ENCODE results near the gene BFSP1.
A peak's percentile ranks its signal among the peaks of the same experiment; 100 is the strongest.

The BFSP1 gene

GRCh38 chr20:17515053-17515452, 16.1 kb downstream of the BFSP1 start:
- Histone ChIP-seq H3K4me1 (ENCODE audit: control insufficient read depth, insufficient read depth, low read length) (no peaks in the 10 kb centered on the region), H3K4me2 (ENCODE audit: low read length) (no peak overlapping the region), H3K4me3 (ENCODE audit: low read length) (no peak overlapping the region), H3K36me3 (ENCODE audit: insufficient read depth, low read length) (no peaks in the 10 kb centered on the region), H3K9me3 (replicated peaks; ENCODE audit: low read length) (no peaks in the 10 kb centered on the region), H3K27me3 (ENCODE audit: control insufficient read depth, insufficient read depth, low read length) (peaks cover 17% of the 10 kb centered on the region), H3K9ac (ENCODE audit: low read depth, low read length) (no peak overlapping the region)

- Histone ChIP-seq H3K4me1 (ENCODE audit: control insufficient read depth, insufficient read depth, low read length) (no peaks in the 10 kb centered on the region), H3K9ac (ENCODE audit: low read depth, low read length) (no peak overlapping the region), H3K9me3 (replicated peaks; ENCODE audit: low read length) (no peaks in the 10 kb centered on the region), H3K27me3 (ENCODE audit: control insufficient read depth, insufficient read depth, low read length) (peaks cover 22% of the 10 kb centered on the region), H3K4me3 (ENCODE audit: low read length) (no peak overlapping the region), H3K36me3 (ENCODE audit: insufficient read depth, low read length) (no peaks in the 10 kb centered on the region), H3K4me2 (ENCODE audit: low read length) (no peak overlapping the region)
Measured at GRCh38 chr20:17513939-17514338, 17.2 kb downstream of the BFSP1 start.

GRCh38 chr20:17511401-17511800, 19.8 kb downstream of the BFSP1 start:
- H3K4me3 ChIP-seq (ENCODE audit: low read length): no peak overlapping the region
- no peak overlapping the region for H3K9ac ChIP-seq (ENCODE audit: low read depth, low read length)
- H3K27me3 ChIP-seq (ENCODE audit: control insufficient read depth, insufficient read depth, low read length): peaks cover 22% of the 10 kb centered on the region
- no peaks in the 10 kb centered on the region for H3K9me3 ChIP-seq (replicated peaks; ENCODE audit: low read length)
- no peak overlapping the region for H3K4me2 ChIP-seq (ENCODE audit: low read length)
- no peaks in the 10 kb centered on the region for H3K36me3 ChIP-seq (ENCODE audit: insufficient read depth, low read length)
- H3K4me1 ChIP-seq (ENCODE audit: control insufficient read depth, insufficient read depth, low read length): peaks cover under 1% of the 10 kb centered on the region

- no peak overlapping the region for H3K9ac ChIP-seq (ENCODE audit: low read depth, low read length)
- peaks cover 9% of the 10 kb centered on the region for H3K4me1 ChIP-seq (ENCODE audit: control insufficient read depth, insufficient read depth, low read length)
- H3K4me3 ChIP-seq (ENCODE audit: low read length): no peak overlapping the region
- no peak overlapping the region for H3K4me2 ChIP-seq (ENCODE audit: low read length)
- H3K36me3 ChIP-seq (ENCODE audit: insufficient read depth, low read length): no peaks in the 10 kb centered on the region
- H3K9me3 ChIP-seq (replicated peaks; ENCODE audit: low read length): no peaks in the 10 kb centered on the region
- peaks cover 21% of the 10 kb centered on the region for H3K27me3 ChIP-seq (ENCODE audit: control insufficient read depth, insufficient read depth, low read length)
Measured at GRCh38 chr20:17510548-17510947, 20.6 kb downstream of the BFSP1 start.

GRCh38 chr20:17508756-17509155, 22.4 kb downstream of the BFSP1 start:
- Histone ChIP-seq H3K36me3 (ENCODE audit: insufficient read depth, low read length) (no peaks in the 10 kb centered on the region), H3K4me1 (ENCODE audit: control insufficient read depth, insufficient read depth, low read length) (peaks cover 19% of the 10 kb centered on the region), H3K4me3 (ENCODE audit: low read length) (no peak overlapping the region), H3K27me3 (ENCODE audit: control insufficient read depth, insufficient read depth, low read length) (peaks cover 9% of the 10 kb centered on the region), H3K9ac (ENCODE audit: low read depth, low read length) (no peak overlapping the region), H3K9me3 (replicated peaks; ENCODE audit: low read length) (no peaks in the 10 kb centered on the region), H3K4me2 (ENCODE audit: low read length) (no peak overlapping the region)

GRCh38 chr20:17507531-17507930, 23.6 kb downstream of the BFSP1 start:
- Histone ChIP-seq H3K9me3 (replicated peaks; ENCODE audit: low read length) (no peaks in the 10 kb centered on the region), H3K36me3 (ENCODE audit: insufficient read depth, low read length) (no peaks in the 10 kb centered on the region), H3K4me1 (ENCODE audit: control insufficient read depth, insufficient read depth, low read length) (peaks cover 19% of the 10 kb centered on the region), H3K27me3 (ENCODE audit: control insufficient read depth, insufficient read depth, low read length) (peaks cover 12% of the 10 kb centered on the region), H3K4me2 (ENCODE audit: low read length) (no peak overlapping the region), H3K4me3 (ENCODE audit: low read length) (no peak overlapping the region), H3K9ac (ENCODE audit: low read depth, low read length) (no peak overlapping the region)

GRCh38 chr20:17507032-17507431, 24.1 kb downstream of the BFSP1 start:
- peaks cover 19% of the 10 kb centered on the region for H3K4me1 ChIP-seq (ENCODE audit: control insufficient read depth, insufficient read depth, low read length)
- H3K9ac ChIP-seq (ENCODE audit: low read depth, low read length): no peak overlapping the region
- H3K4me3 ChIP-seq (ENCODE audit: low read length): no peak overlapping the region
- no peaks in the 10 kb centered on the region for H3K9me3 ChIP-seq (replicated peaks; ENCODE audit: low read length)
- peaks cover 15% of the 10 kb centered on the region for H3K27me3 ChIP-seq (ENCODE audit: control insufficient read depth, insufficient read depth, low read length)
- no peaks in the 10 kb centered on the region for H3K36me3 ChIP-seq (ENCODE audit: insufficient read depth, low read length)
- no peak overlapping the region for H3K4me2 ChIP-seq (ENCODE audit: low read length)

- Histone ChIP-seq H3K36me3 (ENCODE audit: insufficient read depth, low read length) (no peaks in the 10 kb centered on the region), H3K27me3 (ENCODE audit: control insufficient read depth, insufficient read depth, low read length) (peaks cover 21% of the 10 kb centered on the region), H3K4me2 (ENCODE audit: low read length) (peak overlapping the region; percentile 96), H3K4me3 (ENCODE audit: low read length) (peak overlapping the region; percentile 75), H3K9me3 (replicated peaks; ENCODE audit: low read length) (no peaks in the 10 kb centered on the region), H3K4me1 (ENCODE audit: control insufficient read depth, insufficient read depth, low read length) (peaks cover 19% of the 10 kb centered on the region), H3K9ac (ENCODE audit: low read depth, low read length) (peak overlapping the region; percentile 65)
Measured at GRCh38 chr20:17505636-17506517, 25.3 kb downstream of the BFSP1 start.

GRCh38 chr20:17504898-17505635, 26.1 kb downstream of the BFSP1 start:
- Histone ChIP-seq H3K9me3 (replicated peaks; ENCODE audit: low read length) (no peaks in the 10 kb centered on the region), H3K36me3 (ENCODE audit: insufficient read depth, low read length) (no peaks in the 10 kb centered on the region), H3K9ac (ENCODE audit: low read depth, low read length) (peak overlapping the region; percentile 65), H3K4me3 (ENCODE audit: low read length) (peak overlapping the region; percentile 75), H3K4me2 (ENCODE audit: low read length) (peak overlapping the region; percentile 96), H3K4me1 (ENCODE audit: control insufficient read depth, insufficient read depth, low read length) (peaks cover 19% of the 10 kb centered on the region), H3K27me3 (ENCODE audit: control insufficient read depth, insufficient read depth, low read length) (peaks cover 19% of the 10 kb centered on the region)

- H3K27me3 ChIP-seq (ENCODE audit: control insufficient read depth, insufficient read depth, low read length): peaks cover 14% of the 10 kb centered on the region
- no peak overlapping the region for H3K9ac ChIP-seq (ENCODE audit: low read depth, low read length)
- no peaks in the 10 kb centered on the region for H3K9me3 ChIP-seq (replicated peaks; ENCODE audit: low read length)
- no peaks in the 10 kb centered on the region for H3K36me3 ChIP-seq (ENCODE audit: insufficient read depth, low read length)
- H3K4me1 ChIP-seq (ENCODE audit: control insufficient read depth, insufficient read depth, low read length): peaks cover 22% of the 10 kb centered on the region
- peak overlapping the region; percentile 75 for H3K4me3 ChIP-seq (ENCODE audit: low read length)
- H3K4me2 ChIP-seq (ENCODE audit: low read length): peak overlapping the region; percentile 96
Measured at GRCh38 chr20:17504066-17504897, 26.9 kb downstream of the BFSP1 start.

Measured in skeletal muscle satellite cell (primary cell).